Measurements from ENCODE around the gene MFAP3. TPM values are rescaled to one million over a fixed set of nuclear protein-coding genes. Genes with fewer than 3 reads are reported as not detected.
A peak's percentile ranks its signal among the peaks of the same experiment; 100 is the strongest.
"Not testable (repeated sequence)": the region's sequence is repeated elsewhere in the genome, so short reads cannot be mapped to it uniquely, and the experiment has no call there.

MFAP3 gene
- total RNA-seq, 4 donors from 2014 or later, result 19.8 to 58.7 (median 35.9) TPM

DNA sequence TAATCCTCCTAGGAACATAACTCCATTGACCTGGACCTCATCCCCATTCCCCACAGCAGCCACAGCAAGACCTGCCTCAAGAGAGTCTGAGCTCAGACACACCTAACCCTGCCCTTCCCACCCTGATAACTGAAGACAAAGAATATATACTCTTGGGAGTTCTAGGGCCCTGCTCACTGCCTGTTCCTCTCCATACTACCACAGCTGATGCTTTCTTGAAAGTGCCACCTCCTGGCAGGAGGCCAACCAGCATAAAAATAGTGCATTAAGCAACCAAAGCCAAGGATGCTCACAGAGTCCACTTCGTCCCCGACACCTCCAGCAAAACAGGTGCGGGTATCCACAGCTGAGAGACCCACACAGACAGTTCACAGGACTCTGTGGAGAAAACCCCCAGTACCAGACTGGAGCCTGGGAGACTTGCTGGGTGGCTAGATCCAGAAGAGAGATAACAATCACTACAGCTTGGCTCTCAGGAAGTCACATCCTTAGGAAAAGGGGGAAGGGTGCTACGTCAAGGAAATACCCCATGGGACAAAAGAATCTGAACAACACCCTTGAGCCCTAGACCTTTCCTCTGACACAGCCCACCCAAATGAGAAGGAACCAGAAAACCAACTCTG, 23.6 kb upstream of the MFAP3 start:
- no peak for DNase-seq
- TF ChIP-seq, protein P1, sequence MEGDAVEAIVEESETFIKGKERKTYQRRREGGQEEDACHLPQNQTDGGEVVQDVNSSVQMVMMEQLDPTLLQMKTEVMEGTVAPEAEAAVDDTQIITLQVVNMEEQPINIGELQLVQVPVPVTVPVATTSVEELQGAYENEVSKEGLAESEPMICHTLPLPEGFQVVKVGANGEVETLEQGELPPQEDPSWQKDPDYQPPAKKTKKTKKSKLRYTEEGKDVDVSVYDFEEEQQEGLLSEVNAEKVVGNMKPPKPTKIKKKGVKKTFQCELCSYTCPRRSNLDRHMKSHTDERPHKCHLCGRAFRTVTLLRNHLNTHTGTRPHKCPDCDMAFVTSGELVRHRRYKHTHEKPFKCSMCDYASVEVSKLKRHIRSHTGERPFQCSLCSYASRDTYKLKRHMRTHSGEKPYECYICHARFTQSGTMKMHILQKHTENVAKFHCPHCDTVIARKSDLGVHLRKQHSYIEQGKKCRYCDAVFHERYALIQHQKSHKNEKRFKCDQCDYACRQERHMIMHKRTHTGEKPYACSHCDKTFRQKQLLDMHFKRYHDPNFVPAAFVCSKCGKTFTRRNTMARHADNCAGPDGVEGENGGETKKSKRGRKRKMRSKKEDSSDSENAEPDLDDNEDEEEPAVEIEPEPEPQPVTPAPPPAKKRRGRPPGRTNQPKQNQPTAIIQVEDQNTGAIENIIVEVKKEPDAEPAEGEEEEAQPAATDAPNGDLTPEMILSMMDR (IDR thresholded peaks at IDR 0.05), result no peak
- no peak for TF ChIP-seq POLR2A (IDR thresholded peaks at IDR 0.05)
- Histone ChIP-seq H3K9me3 (no peaks in the 10 kb centered on the region), H3K27ac (no peak overlapping the region), H3K27me3 (no peaks in the 10 kb centered on the region), H3K4me1 (no peaks in the 10 kb centered on the region), H3K4me3 (no peak overlapping the region), H3K36me3 (peaks cover 0 to 19% (median 0%) of the 10 kb centered on the region in 3 donors)

DNA sequence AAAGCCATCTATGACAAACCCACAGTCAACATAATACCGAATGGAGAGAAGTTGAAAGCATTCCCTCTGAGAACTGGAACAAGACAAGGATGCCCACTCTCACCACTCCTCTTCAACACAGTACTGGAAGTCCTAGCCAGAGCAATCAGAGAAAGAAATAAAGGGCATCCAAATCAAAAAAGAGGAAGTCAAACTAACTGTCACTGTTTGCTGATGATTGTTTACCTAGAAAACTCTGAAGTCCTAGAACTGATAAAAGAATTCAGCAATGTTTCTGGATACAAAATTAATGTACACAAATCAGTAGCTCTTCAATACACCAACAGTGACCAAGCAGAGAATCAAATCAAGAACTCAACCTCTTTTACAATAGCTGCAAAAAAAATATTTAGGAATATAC, 19.8 kb upstream of the MFAP3 start:
- not testable (repeated sequence) for H3K36me3 ChIP-seq, DNase-seq, H3K4me3 ChIP-seq, H3K4me1 ChIP-seq, H3K27ac ChIP-seq, H3K9me3 ChIP-seq, H3K27me3 ChIP-seq

DNA sequence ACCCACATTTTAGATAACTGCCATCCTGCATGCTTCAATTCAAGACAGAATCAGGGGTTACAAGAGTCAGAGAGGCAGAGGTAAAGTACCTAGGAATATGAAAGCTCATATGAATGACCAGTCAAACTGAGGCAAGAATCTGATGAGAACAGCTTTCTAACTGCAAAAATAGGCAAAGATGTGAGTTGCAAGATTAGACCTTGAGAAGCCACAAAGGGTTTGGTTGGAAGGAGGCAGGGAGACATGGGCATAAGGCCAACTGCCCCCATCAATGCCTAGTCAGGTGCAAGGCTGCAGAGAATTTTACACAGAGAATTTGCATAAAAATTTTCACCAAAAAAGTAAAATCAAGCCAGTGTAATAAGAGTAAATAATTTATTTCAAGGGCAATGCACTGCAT, 12.8 kb upstream of the MFAP3 start:
- no peak overlapping the region for H3K27ac ChIP-seq
- no peaks in the 10 kb centered on the region for H3K9me3 ChIP-seq
- H3K4me1 ChIP-seq, result no peaks in the 10 kb centered on the region
- H3K36me3 ChIP-seq, result peaks cover 0 to 25% (median 0%) of the 10 kb centered on the region in 3 donors
- no peak overlapping the region for H3K4me3 ChIP-seq
- DNase-seq, result no peak
- TF ChIP-seq POLR2A (IDR thresholded peaks at IDR 0.05), result no peak
- TF ChIP-seq, protein P1 (IDR thresholded peaks at IDR 0.05), result no peak
- no peaks in the 10 kb centered on the region for H3K27me3 ChIP-seq

DNA sequence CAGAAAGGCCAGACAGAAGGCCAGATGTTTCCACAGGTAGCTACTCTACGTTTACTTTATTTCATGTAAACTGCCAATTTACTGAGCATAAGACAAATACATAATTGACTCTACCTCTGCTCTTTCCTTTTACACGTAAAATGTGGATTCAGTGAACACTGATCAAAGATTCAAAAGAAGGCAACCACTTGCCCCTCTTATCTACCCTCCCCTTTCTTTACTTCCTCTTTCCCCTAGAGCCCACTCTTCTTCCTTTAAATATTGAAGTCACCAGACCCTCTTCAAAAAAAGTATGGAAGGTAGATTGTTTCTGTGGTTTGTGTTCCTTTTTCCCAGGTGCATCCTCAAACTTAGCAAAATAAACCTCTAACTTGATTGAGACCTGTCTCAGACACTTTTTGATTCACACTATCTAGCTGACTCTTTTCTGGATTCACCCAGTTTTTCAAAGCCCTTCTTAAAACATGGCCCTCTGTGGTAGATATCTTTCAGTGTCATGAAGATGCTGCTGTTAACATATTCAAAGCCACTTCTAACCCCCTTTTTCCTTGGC, 6.8 kb upstream of the MFAP3 start:
- Histone ChIP-seq H3K27ac (no peak overlapping the region), H3K36me3 (peaks cover 0 to 12% (median 0%) of the 10 kb centered on the region in 3 donors), H3K4me1 (no peaks in the 10 kb centered on the region), H3K9me3 (no peaks in the 10 kb centered on the region), H3K27me3 (no peaks in the 10 kb centered on the region), H3K4me3 (no peak overlapping the region)
- no peak for TF ChIP-seq POLR2A (IDR thresholded peaks at IDR 0.05)
- TF ChIP-seq, protein P1 (IDR thresholded peaks at IDR 0.05), result no peak
- no peak for DNase-seq

DNA sequence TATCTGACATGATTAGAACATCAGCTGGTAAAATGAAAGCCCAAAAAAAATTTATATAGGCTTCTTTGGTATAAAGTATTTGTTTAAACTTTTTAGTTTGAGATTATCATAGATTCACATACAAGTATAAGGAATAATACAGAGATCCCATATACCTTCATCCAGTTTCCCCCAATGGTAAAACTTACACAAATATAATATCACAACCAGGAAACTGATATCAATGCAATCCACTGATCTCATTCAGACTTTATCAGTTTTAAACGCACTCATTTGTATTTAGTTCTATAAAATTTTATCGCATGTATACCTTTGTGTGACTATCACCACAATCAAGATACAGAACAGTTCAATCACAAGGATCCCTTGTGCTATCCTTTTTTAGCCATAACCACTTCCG, 3.8 kb upstream of the MFAP3 start:
- Histone ChIP-seq H3K27ac (no peak overlapping the region), H3K4me1 (peaks cover 0 to 7% (median 5%) of the 10 kb centered on the region in 4 donors), H3K4me3 (no peak overlapping the region), H3K36me3 (no peaks in the 10 kb centered on the region), H3K27me3 (no peaks in the 10 kb centered on the region), H3K9me3 (no peaks in the 10 kb centered on the region)
- TF ChIP-seq POLR2A (IDR thresholded peaks at IDR 0.05), result no peak
- TF ChIP-seq, protein P1 (IDR thresholded peaks at IDR 0.05), result no peak
- DNase-seq, result no peak

DNA sequence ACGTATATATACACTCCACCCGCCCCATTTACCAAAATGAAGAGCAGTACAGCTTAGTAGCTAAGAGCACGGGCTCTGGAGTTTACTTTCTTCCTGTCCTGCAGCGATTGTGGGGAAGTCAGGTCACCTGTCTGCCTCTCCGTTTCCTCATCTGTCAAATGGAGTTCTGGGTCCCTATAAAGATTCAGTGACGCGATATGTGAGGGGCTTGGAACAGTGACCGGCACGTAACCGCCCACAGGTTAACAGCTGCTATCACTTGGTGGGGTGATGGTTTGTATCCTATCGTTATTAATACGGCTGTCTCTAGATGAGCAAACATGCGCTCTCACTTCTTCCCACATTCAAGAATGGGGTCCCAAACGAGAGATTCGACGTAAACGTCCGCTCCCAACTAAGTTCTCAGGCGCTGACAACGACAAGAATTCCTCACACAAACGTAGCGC, 483 bp upstream of the MFAP3 start:
- Histone ChIP-seq H3K9me3 (no peaks in the 10 kb centered on the region), H3K4me3 (peak overlapping the region; percentile 62 to 87 (median 64)), H3K36me3 (no peaks in the 10 kb centered on the region), H3K4me1 (peaks cover 0 to 12% (median 9%) of the 10 kb centered on the region in 4 donors), H3K27ac (peak overlapping the region; percentile 83 to 94 (median 86)), H3K27me3 (no peaks in the 10 kb centered on the region)
- peak in 2 of 3 donors; percentile 61 to 63 for DNase-seq
- no peak for TF ChIP-seq POLR2A (IDR thresholded peaks at IDR 0.05)
- TF ChIP-seq, protein P1 (IDR thresholded peaks at IDR 0.05), result no peak

Measured in Peyer's patch (tissue), 4 donors.